ENCODE data around the gene MLYCD. TPM values are rescaled to one million over a fixed set of nuclear protein-coding genes. Genes with fewer than 3 reads are reported as not detected.

The MLYCD gene
- total and polyA plus RNA-seq, 4 donors: 3.7 to 24.4 (median 7.5) TPM

- peaks cover 2 to 31% (median 21%) of the 10 kb centered on the region in 4 donors for H3K4me1 ChIP-seq (ENCODE audit: control insufficient read depth in 4 of 4, insufficient read depth in 4 of 4, low read length in 3 of 4)
- H3K9me3 ChIP-seq (ENCODE audit: control insufficient read depth in 4 of 4, low read length in 3 of 4): no peaks in the 10 kb centered on the region
- no peak for TF ChIP-seq YY1 (IDR thresholded peaks at IDR 0.05)
- no peak for TF ChIP-seq NR2F2 (IDR thresholded peaks at IDR 0.05)
- no peak for TF ChIP-seq FOXA2 (IDR thresholded peaks at IDR 0.05)
- no peak for TF ChIP-seq ZBTB33 (IDR thresholded peaks at IDR 0.05)
- TF ChIP-seq HNF4A (conservative IDR thresholded peaks at IDR 0.05): no peak
- TF ChIP-seq FOXA1 (IDR thresholded peaks at IDR 0.05): no peak
- no peak for TF ChIP-seq SP1 (IDR thresholded peaks at IDR 0.05)
- no peak for TF ChIP-seq MAX (IDR thresholded peaks at IDR 0.05)
- TF ChIP-seq HNF4G (IDR thresholded peaks at IDR 0.05): no peak
- no peak for TF ChIP-seq GABPA (IDR thresholded peaks at IDR 0.05 in 1 of 2, conservative IDR thresholded peaks at IDR 0.05 in 1 of 2)
- TF ChIP-seq EGR1 (IDR thresholded peaks at IDR 0.05; ENCODE audit: low read depth in 2 of 2): no peak
- no peak for TF ChIP-seq ATF3 (IDR thresholded peaks at IDR 0.05)
- H3K27me3 ChIP-seq (ENCODE audit: control insufficient read depth in 4 of 4, insufficient read depth in 4 of 4, low read length in 3 of 4): no peaks in the 10 kb centered on the region
- no peak overlapping the region for H3K4me3 ChIP-seq (ENCODE audit: low read depth in 1 of 3, low read length in 3 of 3)
- no peak for DNase-seq (ENCODE audit: low spot score)
- H3K9ac ChIP-seq (ENCODE audit: low read depth in 1 of 2, low read length in 2 of 2): no peak overlapping the region
- H3K27ac ChIP-seq (ENCODE audit: low read depth in 1 of 2, low read length in 2 of 2): no peak overlapping the region
- H3K36me3 ChIP-seq (ENCODE audit: control insufficient read depth in 4 of 4, insufficient read depth in 3 of 4, low read depth in 1 of 4, low read length in 3 of 4): no peaks in the 10 kb centered on the region
- 73% methylated on average over 17 of the region's 17 CpGs for WGBS
Observed at GRCh38 chr16:83929811-83930555, 31.1 kb downstream of the MLYCD start.

- peaks cover 2 to 26% (median 21%) of the 10 kb centered on the region in 4 donors for H3K4me1 ChIP-seq (ENCODE audit: control insufficient read depth in 4 of 4, insufficient read depth in 4 of 4, low read length in 3 of 4)
- H3K27me3 ChIP-seq (ENCODE audit: control insufficient read depth in 4 of 4, insufficient read depth in 4 of 4, low read length in 3 of 4): no peaks in the 10 kb centered on the region
- no peak overlapping the region for H3K27ac ChIP-seq (ENCODE audit: low read depth in 1 of 2, low read length in 2 of 2)
- no peak for TF ChIP-seq RXRA (IDR thresholded peaks at IDR 0.05)
- no peak for TF ChIP-seq FOXA1 (IDR thresholded peaks at IDR 0.05)
- no peak for TF ChIP-seq JUND (IDR thresholded peaks at IDR 0.05)
- TF ChIP-seq ZBTB33 (IDR thresholded peaks at IDR 0.05): no peak
- no peak for TF ChIP-seq HNF4A (conservative IDR thresholded peaks at IDR 0.05)
- TF ChIP-seq EGR1 (IDR thresholded peaks at IDR 0.05; ENCODE audit: low read depth in 2 of 2): no peak
- TF ChIP-seq CTCF (IDR thresholded peaks at IDR 0.05; ENCODE audit: low read depth, low read length, missing input control): no peak
- no peak for TF ChIP-seq ATF3 (IDR thresholded peaks at IDR 0.05)
- no peak for TF ChIP-seq YY1 (IDR thresholded peaks at IDR 0.05)
- no peak for TF ChIP-seq GABPA (IDR thresholded peaks at IDR 0.05 in 1 of 2, conservative IDR thresholded peaks at IDR 0.05 in 1 of 2)
- no peak overlapping the region for H3K4me3 ChIP-seq (ENCODE audit: low read depth in 1 of 3, low read length in 3 of 3)
- H3K9ac ChIP-seq (ENCODE audit: low read depth in 1 of 2, low read length in 2 of 2): no peak overlapping the region
- H3K36me3 ChIP-seq (ENCODE audit: control insufficient read depth in 4 of 4, insufficient read depth in 3 of 4, low read depth in 1 of 4, low read length in 3 of 4): no peaks in the 10 kb centered on the region
- H3K9me3 ChIP-seq (ENCODE audit: control insufficient read depth in 4 of 4, low read length in 3 of 4): no peaks in the 10 kb centered on the region
- 89% methylated on average over 22 of the region's 22 CpGs for WGBS
- DNase-seq (ENCODE audit: low spot score): no peak
Observed at GRCh38 chr16:83930730-83931500, 32.0 kb downstream of the MLYCD start.

All from liver (tissue), 9 donors.